PFSK-1 (cell line): ENCODE measurements around the gene SLC11A1.

Experiments
- FOXP2 ChIP-seq: optimal IDR thresholded peaks from 2 replicates; pipeline ENCODE3; 2011; ENCODE audit warnings: borderline replicate concordance, control low read depth, inconsistent platforms; ENCODE audit not compliant: insufficient read depth; ENCODE audit errors: extremely low read length, extremely low read depth
- POLR2AphosphoS5 ChIP-seq: IDR thresholded peaks from 2 replicates; pipeline ENCODE4 v1.6.1; 2012; ENCODE audit warnings: low read depth, mild to moderate bottlenecking, control low read depth, low read length, moderate library complexity
- REST ChIP-seq, 2 experiments: IDR thresholded peaks; 2 replicates each; pipeline versions ENCODE4 v1.6.1 to v1.8.0; 2011 to 2012; ENCODE audit warnings: low read depth in 2 of 2, low read length in 2 of 2, control low read depth in 1 of 2, inconsistent platforms in 1 of 2, mild to moderate bottlenecking in 1 of 2, moderate library complexity in 1 of 2; ENCODE audit not compliant: insufficient read depth in 1 of 2

GRCh38 chr2:218374795-218375194 lies 7.3 kb upstream of the SLC11A1 start:
- no peak for TF ChIP-seq POLR2AphosphoS5
- no peak for TF ChIP-seq FOXP2
- TF ChIP-seq REST (IDR thresholded peaks at IDR 0.05; ENCODE audit: insufficient read depth in 1 of 2, low read depth in 2 of 2, low read length in 2 of 2), result no peak
